ENCODE results near the gene IQSEC1.

IQSEC1 gene

GRCh38 chr3:12979151-12979946, 93.9 kb downstream of the IQSEC1 start:
- TF ChIP-seq, protein P1, sequence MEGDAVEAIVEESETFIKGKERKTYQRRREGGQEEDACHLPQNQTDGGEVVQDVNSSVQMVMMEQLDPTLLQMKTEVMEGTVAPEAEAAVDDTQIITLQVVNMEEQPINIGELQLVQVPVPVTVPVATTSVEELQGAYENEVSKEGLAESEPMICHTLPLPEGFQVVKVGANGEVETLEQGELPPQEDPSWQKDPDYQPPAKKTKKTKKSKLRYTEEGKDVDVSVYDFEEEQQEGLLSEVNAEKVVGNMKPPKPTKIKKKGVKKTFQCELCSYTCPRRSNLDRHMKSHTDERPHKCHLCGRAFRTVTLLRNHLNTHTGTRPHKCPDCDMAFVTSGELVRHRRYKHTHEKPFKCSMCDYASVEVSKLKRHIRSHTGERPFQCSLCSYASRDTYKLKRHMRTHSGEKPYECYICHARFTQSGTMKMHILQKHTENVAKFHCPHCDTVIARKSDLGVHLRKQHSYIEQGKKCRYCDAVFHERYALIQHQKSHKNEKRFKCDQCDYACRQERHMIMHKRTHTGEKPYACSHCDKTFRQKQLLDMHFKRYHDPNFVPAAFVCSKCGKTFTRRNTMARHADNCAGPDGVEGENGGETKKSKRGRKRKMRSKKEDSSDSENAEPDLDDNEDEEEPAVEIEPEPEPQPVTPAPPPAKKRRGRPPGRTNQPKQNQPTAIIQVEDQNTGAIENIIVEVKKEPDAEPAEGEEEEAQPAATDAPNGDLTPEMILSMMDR (IDR thresholded peaks at IDR 0.05; ENCODE audit: low read depth, low read length): no peak

DNA sequence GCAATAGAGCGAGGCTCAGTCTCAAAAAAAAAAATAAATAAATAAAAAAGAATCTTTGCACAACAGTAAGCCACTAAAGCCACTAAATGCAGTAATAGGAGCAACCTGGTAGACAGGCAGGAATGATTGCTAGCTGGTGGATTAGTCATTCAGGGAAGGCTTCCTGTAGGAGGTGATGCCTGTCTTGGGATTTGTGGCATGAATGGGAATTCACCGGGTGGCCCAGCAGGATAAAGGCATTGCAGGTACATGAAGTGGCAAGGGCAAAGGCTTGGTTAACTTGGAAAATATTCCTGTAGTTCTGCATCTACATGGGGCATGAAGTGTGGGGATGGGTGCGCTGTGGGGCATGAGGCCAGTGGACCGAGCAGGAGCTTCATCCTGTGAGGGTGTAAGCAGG, 94.5 kb downstream of the IQSEC1 start:
- no peak overlapping the region for H3K4me3 ChIP-seq (replicated peaks in 1 of 2; ENCODE audit: low read depth in 2 of 2, low read length in 2 of 2)
- DNase-seq (ENCODE audit: low read depth in 2 of 2): no peak
- TF ChIP-seq, protein P1 (IDR thresholded peaks at IDR 0.05; ENCODE audit: low read depth, low read length): no peak

More at GRCh38 chr3:12979151-12979946, 93.9 kb downstream of the IQSEC1 start:
- no peak overlapping the region for H3K4me3 ChIP-seq (replicated peaks in 1 of 2; ENCODE audit: low read depth in 2 of 2, low read length in 2 of 2)
- no peak for DNase-seq (ENCODE audit: low read depth in 2 of 2)

- H3K4me3 ChIP-seq (replicated peaks in 1 of 2; ENCODE audit: low read depth in 2 of 2, low read length in 2 of 2): no peak overlapping the region
- DNase-seq (ENCODE audit: low read depth in 2 of 2): no peak
These were observed 96.0 kb downstream of the IQSEC1 start for GRCh38 chr3:12977117-12977808.

DNA sequence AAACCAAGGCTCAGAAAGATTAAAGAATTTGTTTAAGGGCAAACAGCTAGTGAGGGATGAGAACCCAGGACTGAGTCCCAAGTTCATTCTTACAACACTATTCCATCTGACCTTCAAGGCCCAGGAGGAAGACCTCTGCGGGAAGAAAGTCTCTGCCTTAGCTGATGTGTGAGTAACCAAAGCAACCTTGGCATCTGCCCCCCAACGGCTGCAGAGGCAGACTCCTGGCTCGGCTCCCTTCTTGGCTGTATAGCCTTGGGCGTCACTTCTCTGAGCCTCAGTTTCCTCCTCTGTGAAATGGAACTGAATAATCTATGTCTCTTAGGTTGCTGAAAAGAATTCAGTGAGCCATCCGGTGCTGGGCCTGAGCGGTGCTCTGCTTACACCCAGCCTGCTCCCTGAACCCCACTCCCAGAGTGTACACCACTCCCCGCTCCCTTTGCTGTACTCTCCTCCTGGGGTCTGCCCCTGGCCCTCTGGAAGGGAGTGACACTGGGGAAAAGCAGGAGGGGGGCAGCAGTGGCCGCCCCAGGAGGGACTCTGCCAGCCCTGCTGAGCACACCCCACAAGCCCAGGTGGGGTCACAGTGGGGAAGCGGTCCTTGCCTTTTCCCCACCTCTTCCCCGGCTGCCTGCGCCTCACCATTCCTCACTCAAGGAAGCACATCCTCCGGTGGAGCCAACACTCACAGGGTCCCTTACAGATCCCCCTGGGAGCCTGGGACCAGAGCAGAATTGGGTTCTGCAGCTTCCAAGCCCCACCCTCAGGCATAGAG, 97.3 kb downstream of the IQSEC1 start:
- no peak for DNase-seq (ENCODE audit: low read depth in 2 of 2)
- H3K4me3 ChIP-seq (replicated peaks in 1 of 2; ENCODE audit: low read depth in 2 of 2, low read length in 2 of 2): no peak overlapping the region
- TF ChIP-seq, protein P1 (IDR thresholded peaks at IDR 0.05; ENCODE audit: low read depth, low read length): no peak

More at GRCh38 chr3:12977117-12977808, 96.0 kb downstream of the IQSEC1 start:
- TF ChIP-seq, protein P1 (IDR thresholded peaks at IDR 0.05; ENCODE audit: low read depth, low read length): no peak

- H3K4me3 ChIP-seq (replicated peaks in 1 of 2; ENCODE audit: low read depth in 2 of 2, low read length in 2 of 2): no peak overlapping the region
- DNase-seq (ENCODE audit: low read depth in 2 of 2): no peak
- TF ChIP-seq, protein P1 (IDR thresholded peaks at IDR 0.05; ENCODE audit: low read depth, low read length): no peak
These were observed 98.4 kb downstream of the IQSEC1 start for GRCh38 chr3:12974819-12975218.

DNA sequence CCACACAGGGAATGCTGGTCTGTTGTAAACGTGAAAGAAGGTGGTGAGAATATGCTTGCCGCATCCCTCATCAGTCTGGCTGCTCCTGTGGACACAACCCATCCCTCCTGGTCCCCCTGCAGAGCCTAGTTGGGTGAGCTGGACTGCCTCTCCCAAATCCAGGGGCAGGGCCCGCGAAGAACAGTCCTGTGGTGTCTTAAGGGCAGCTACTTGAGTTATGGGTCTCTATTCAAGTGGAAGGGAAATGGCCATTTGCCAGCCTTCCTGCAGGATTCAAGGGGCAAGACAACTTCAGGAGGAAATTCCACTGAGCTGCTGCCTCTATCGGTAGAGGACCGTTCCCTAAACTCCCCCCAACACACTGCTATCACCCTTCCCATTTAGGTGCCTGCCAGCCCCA, 98.9 kb downstream of the IQSEC1 start:
- TF ChIP-seq, protein P1 (IDR thresholded peaks at IDR 0.05; ENCODE audit: low read depth, low read length): no peak
- DNase-seq (ENCODE audit: low read depth in 2 of 2): peak in 1 of 2 donors; percentile 18
- no peak overlapping the region for H3K4me3 ChIP-seq (replicated peaks in 1 of 2; ENCODE audit: low read depth in 2 of 2, low read length in 2 of 2)

Measured in cardiac fibroblast (primary cell).